ENCODE measurements around the gene ZFAND6.

The ZFAND6 gene

DNA sequence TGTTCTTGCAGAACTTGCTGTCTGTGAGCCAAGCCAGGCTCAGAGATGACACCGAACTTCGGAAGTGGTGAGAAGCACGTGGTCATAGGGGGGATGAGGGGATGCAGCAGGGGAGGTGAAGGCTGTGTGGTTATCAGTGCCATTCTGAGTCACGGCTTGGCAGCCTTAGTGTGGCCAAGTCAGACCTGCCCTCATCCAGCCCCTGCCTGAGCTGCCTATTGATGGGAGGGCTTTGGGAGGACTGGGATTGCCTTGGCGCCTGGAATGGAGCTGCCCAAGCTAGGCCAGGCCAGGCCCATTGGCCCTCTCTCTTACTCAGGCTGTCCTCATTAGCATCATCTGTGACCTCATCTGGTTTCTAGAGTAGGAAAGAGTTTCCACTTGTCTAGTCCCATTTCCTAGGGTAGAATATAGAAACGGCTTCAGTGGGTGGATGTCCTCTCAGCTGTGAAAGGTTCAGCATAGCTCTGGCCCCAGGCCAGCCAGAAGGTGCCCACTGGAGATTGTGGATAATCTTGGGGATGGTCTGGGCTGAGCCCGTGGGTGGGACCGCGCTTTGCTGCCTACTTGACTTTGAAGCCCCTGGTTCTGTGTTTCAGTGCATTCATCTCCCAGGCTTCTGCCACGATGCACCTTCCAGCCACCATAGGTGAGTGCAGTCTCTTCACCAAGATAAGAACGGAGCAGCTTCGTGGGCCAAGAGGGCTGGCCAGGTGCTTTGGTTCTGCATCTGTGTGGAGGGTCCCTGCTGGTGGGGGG lies 100.5 kb downstream of the ZFAND6 start:
- Mint-ChIP-seq H3K4me3 (no peak overlapping the region), H3K27me3 (no peaks in the 10 kb centered on the region), H3K27ac (peak overlapping the region; percentile 57 to 73), H3K36me3 (ENCODE audit: insufficient read depth) (peaks cover 5% of the 10 kb centered on the region), H3K9me3 (no peaks in the 10 kb centered on the region), H3K4me1 (ENCODE audit: low read depth in 2 of 2) (peaks cover 9 to 20% of the 10 kb centered on the region in 2 donors)
- DNase-seq = peak; percentile 24 to 31 (median 31)
- peak; percentile 89 for ATAC-seq (replicated peaks)

DNA sequence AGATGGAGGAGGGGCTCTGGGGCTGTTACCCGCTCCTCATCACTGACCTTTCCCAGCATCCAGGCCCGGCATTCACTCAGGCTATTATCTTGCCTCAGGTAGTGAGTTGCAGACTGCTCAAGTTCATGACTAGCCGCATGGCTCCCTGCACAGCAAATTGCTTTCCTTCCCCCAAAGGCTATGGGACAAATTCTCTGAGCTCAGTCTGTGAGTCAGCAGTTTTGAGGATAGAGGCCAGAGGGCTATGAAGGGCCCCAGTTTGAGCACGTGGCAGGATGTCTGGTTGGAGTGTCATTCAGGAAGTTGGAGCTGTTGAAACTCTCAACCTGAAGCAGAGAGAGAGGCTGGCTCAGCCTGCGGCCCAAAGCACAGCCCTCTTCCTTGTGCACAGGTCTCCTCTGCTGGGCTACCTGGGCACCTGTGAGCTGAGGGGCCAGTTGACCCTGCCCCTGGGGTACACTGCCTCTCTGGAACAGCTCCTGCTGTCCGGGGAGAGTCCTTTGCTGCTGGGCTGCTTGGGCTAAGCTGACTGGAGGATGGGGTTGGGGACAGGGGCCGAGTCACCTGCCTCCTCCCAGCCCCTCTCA lies 101.2 kb downstream of the ZFAND6 start:
- peaks cover 5% of the 10 kb centered on the region for H3K36me3 Mint-ChIP-seq (ENCODE audit: insufficient read depth)

DNA sequence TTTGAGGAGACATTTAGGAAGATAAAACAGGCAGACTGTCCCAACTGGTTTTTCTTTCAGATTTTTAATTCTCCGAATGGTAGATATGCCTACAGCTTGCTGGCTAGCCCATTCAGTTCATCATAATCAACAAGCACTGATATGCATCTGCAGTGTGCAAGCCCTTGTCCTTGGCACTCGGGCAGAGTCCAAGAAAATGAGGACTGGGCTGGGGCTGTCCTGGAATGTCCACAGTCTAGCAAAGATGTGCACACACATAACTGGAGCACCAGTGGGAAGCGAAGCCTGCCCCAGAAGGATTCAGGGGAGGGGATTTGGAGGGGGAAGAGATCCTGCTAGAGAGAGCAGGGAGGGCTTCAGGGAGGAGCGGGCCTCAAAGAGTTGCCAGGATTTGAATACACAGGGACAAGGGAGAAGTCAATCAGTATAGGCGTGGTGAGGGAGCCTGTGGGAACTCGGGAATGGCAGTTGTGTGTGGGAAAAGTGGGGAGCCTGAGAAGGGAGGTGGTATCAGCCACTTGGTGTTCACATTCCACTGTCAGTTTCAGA lies 102.1 kb downstream of the ZFAND6 start:
- Mint-ChIP-seq H3K36me3 (ENCODE audit: insufficient read depth) (peaks cover 5% of the 10 kb centered on the region), H3K9me3 (no peaks in the 10 kb centered on the region), H3K4me1 (ENCODE audit: low read depth in 2 of 2) (peaks cover 9 to 18% of the 10 kb centered on the region in 2 donors), H3K27ac (peak overlapping the region; percentile 44 to 73), H3K4me3 (no peak overlapping the region), H3K27me3 (no peaks in the 10 kb centered on the region)
- no peak for ATAC-seq (replicated peaks)
- no peak for DNase-seq

More for the DNA sequence above, 101.2 kb downstream of the ZFAND6 start:
- Mint-ChIP-seq H3K9me3 (no peaks in the 10 kb centered on the region), H3K27me3 (no peaks in the 10 kb centered on the region), H3K27ac (peak overlapping the region; percentile 57 to 73), H3K4me1 (ENCODE audit: low read depth in 2 of 2) (peaks cover 9 to 18% of the 10 kb centered on the region in 2 donors), H3K4me3 (no peak overlapping the region)
- ATAC-seq (replicated peaks) (peak; percentile 72), DNase-seq (no peak)

DNA sequence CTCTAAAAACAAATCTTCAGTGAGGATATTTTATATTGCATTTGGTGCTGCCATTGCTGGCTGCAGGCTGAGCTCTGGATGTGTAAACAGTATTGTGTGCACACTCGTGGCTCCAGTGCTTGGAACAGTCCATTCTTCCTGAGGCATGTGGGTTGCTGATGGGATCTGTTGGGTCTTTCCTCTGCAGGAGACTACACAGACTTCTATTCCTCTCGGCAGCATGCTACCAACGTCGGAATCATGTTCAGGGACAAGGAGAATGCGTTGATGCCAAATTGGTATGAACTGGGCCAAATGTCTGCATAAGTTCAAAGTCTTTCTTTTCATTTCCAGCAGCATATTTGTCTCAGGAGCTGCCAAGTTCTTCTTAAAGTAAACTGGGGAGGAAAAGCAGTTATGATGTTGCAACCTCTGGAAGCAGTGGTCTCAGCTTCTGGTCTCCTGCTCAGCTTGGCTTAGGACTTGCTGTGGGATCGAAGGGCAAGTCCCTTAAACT lies 102.6 kb downstream of the ZFAND6 start:
- Mint-ChIP-seq H3K27ac (no peak overlapping the region), H3K4me1 (ENCODE audit: low read depth in 2 of 2) (peaks cover 9 to 18% of the 10 kb centered on the region in 2 donors), H3K4me3 (no peak overlapping the region), H3K27me3 (no peaks in the 10 kb centered on the region), H3K36me3 (ENCODE audit: insufficient read depth) (peaks cover 5% of the 10 kb centered on the region), H3K9me3 (no peaks in the 10 kb centered on the region)
- DNase-seq = no peak
- no peak for ATAC-seq (replicated peaks)

DNA sequence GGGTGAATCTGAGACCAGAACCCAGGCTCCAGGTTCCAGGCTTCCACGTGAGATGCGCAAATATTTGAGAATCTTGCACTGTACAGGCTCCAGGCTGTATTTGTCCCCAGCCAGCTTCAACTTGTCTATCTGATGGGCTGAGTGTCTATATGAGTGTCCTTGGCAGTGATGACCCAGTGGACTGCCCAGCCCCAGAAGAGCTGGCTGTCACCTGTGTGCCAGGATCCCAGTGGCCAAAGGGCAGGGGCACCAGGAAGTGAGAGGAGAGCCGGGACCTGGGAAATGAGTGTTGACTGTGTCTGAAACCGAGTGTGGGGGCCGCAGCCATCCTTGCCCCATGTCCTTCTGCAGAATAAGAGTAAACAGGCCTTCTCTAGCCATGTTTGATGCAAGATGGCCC lies 103.7 kb downstream of the ZFAND6 start:
- no peak for ATAC-seq (replicated peaks)
- no peak for DNase-seq
- Mint-ChIP-seq H3K27me3 (no peaks in the 10 kb centered on the region), H3K9me3 (no peaks in the 10 kb centered on the region), H3K36me3 (ENCODE audit: insufficient read depth) (peaks cover 5% of the 10 kb centered on the region), H3K4me3 (no peak overlapping the region), H3K27ac (no peak overlapping the region), H3K4me1 (ENCODE audit: low read depth in 2 of 2) (peaks cover 9 to 18% of the 10 kb centered on the region in 2 donors)

DNA sequence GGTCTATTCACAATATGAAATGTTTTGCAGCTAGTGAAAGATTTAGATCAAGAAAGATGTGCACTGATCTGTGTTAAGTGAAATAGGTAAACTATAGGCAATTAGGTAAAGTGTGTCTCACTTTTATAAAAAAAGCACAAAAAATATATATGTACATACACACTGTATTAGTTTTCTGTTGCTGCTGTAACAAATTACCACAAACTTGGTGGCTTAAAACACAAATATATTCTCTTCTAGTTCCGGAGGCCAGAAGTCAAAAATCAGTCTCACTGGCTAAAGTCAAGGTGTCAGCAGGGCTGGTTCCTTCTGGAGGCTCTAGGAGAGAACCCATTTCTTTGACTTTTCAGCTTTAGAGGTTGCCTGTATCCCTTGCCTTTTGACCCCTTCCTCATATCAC lies 104.4 kb downstream of the ZFAND6 start:
- no peak for DNase-seq
- Mint-ChIP-seq H3K27me3 (no peaks in the 10 kb centered on the region), H3K36me3 (ENCODE audit: insufficient read depth) (peaks cover 5% of the 10 kb centered on the region), H3K27ac (no peak overlapping the region), H3K4me3 (no peak overlapping the region), H3K4me1 (ENCODE audit: low read depth in 2 of 2) (peaks cover 9 to 18% of the 10 kb centered on the region in 2 donors), H3K9me3 (no peaks in the 10 kb centered on the region)
- no peak for ATAC-seq (replicated peaks)

DNA sequence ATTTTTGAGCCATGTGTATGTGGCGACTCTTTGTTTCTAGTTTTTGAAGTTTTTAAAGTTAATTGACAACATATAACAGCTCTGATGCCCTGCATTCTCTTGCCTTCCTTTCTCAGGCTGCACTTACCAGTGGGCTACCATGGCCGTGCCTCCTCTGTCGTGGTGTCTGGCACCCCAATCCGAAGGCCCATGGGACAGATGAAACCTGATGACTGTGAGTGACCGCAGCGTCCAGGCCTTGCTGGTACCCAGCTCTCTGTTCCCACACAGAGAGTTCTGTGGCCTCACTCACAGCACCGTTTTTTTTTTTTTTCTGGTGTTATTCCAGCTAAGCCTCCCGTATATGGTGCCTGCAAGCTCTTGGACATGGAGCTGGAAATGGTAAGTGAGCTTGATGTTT lies 108.5 kb downstream of the ZFAND6 start:
- Mint-ChIP-seq H3K27me3 (no peaks in the 10 kb centered on the region), H3K4me1 (ENCODE audit: low read depth in 2 of 2) (no peaks in the 10 kb centered on the region), H3K9me3 (no peaks in the 10 kb centered on the region), H3K27ac (no peak overlapping the region), H3K4me3 (no peak overlapping the region), H3K36me3 (ENCODE audit: insufficient read depth) (no peaks in the 10 kb centered on the region)
- ATAC-seq (replicated peaks) (no peak), DNase-seq (no peak)

DNA sequence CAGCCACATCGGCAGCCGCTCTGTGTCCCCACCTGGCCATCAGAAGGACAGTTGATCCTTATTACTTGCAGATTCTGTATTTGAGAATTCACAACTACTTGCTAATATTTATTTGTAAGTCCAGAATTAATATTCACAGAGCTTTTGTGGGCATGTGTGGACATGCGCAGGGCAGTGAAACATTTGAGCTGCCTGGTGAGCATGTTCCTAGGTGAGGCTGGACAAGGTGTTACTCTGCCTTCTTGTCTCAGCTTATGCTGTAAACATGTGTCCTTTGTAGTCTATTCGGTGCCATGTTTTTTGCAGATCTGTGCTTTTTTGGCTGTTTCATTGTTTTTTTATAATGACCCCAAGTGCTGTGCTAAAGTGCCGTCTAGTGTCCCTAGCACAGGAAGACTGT lies 108.9 kb downstream of the ZFAND6 start:
- Mint-ChIP-seq H3K4me3 (no peak overlapping the region), H3K27ac (no peak overlapping the region), H3K36me3 (ENCODE audit: insufficient read depth) (no peaks in the 10 kb centered on the region), H3K9me3 (no peaks in the 10 kb centered on the region), H3K4me1 (ENCODE audit: low read depth in 2 of 2) (no peaks in the 10 kb centered on the region), H3K27me3 (no peaks in the 10 kb centered on the region)
- DNase-seq (no peak), ATAC-seq (replicated peaks) (no peak)

DNA sequence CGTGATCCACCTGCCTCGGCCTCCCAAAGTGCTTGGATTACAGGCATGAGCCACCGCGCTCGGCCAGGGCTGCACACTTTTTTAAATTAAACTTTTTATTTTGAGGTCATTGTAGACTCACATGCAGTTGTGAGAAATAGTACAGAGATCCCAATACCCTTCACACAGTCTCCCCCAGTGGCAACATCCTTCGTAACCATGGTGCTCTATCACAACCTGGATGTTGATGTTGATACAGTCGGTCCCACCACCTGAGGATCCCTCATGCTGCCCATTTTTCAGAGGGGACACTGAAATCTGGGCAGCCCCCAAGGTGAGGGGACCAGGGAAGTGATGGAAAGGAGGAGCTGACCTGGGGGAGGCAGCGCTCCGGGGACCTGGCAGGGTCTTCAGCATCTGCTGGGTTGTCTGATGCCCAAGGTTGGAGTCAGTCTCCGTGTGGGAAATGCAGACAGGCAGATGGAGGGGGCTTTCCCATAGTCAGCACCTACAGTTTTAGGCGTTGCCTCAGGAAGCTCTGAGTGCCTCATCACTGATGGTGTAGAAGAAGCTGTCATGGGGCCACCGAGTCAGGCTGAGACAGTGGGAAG lies 110.4 kb downstream of the ZFAND6 start:
- ATAC-seq (replicated peaks) (no peak), DNase-seq (no peak)
- H3K4me3 Mint-ChIP-seq = no peak overlapping the region
- no peaks in the 10 kb centered on the region for H3K36me3 Mint-ChIP-seq (ENCODE audit: insufficient read depth)
- no peak overlapping the region for H3K27ac Mint-ChIP-seq
- no peaks in the 10 kb centered on the region for H3K27me3 Mint-ChIP-seq
- H3K4me1 Mint-ChIP-seq (ENCODE audit: low read depth in 2 of 2) = no peaks in the 10 kb centered on the region
- H3K9me3 Mint-ChIP-seq = no peaks in the 10 kb centered on the region

DNA sequence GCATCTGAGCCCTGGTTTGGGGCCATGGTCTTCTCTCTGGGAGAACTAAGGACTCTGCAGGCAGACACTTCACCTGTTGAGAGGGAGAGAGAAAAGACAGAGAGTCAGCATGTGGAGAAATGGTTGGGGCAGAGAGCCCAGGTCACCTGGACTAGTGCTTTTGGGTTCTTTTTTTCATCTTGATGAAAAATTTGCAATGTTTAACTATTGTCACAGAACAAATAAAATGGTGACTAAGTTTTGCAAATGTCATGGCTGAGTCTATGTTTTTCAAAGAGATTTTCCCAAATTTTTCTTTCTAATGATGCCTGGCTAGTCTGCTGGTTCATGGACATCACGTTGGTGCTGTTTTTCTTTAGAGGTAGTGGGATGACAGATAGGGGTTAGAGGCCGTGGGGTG lies 111.1 kb downstream of the ZFAND6 start:
- Mint-ChIP-seq H3K4me1 (ENCODE audit: low read depth in 2 of 2) (no peaks in the 10 kb centered on the region), H3K27me3 (no peaks in the 10 kb centered on the region), H3K36me3 (ENCODE audit: insufficient read depth) (no peaks in the 10 kb centered on the region), H3K27ac (no peak overlapping the region), H3K9me3 (no peaks in the 10 kb centered on the region), H3K4me3 (no peak overlapping the region)
- ATAC-seq (replicated peaks) (no peak), DNase-seq (no peak)

DNA sequence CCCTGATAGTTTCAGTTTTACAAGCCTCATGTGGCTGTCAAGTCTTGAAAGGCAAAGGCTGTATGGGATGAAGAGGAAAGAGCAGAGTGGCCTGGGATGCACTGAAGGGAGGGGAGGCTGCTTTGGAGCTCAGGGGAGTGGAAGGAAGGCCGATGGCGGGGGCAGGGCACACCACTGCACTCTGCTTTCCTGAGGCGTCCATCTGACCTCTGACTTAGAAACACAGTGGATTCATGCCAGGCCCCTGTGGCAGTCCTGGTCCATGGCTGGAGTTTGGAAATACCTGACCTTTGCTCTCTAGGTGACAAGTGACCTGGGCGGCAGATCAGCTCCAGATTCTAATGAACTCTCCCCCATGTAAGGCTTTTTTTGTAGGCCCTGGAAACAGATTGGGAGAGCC lies 112.3 kb downstream of the ZFAND6 start:
- Mint-ChIP-seq H3K4me3 (no peak overlapping the region), H3K4me1 (ENCODE audit: low read depth in 2 of 2) (no peaks in the 10 kb centered on the region), H3K36me3 (ENCODE audit: insufficient read depth) (no peaks in the 10 kb centered on the region), H3K27me3 (no peaks in the 10 kb centered on the region), H3K27ac (no peak overlapping the region), H3K9me3 (no peaks in the 10 kb centered on the region)
- DNase-seq (no peak), ATAC-seq (replicated peaks) (no peak)

DNA sequence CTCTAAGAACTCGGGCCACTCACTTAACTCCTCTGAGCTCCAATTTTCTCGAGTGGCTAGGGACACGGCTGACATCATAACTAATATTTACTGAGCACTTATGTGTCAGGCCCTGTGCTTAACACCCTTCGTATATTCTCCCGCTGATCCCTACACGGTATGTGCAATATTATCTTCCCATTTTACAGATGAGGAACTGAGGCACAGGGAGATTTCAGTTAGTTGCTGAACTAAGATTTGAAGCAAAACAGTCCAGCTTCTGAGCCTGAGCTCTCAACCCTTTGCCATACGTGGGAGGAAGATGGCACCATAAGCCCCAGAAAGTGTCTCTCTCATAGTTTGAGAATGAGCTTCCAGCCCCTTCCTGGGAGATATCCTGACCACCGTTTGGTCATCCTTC lies 112.9 kb downstream of the ZFAND6 start:
- H3K9me3 Mint-ChIP-seq = no peaks in the 10 kb centered on the region

DNA sequence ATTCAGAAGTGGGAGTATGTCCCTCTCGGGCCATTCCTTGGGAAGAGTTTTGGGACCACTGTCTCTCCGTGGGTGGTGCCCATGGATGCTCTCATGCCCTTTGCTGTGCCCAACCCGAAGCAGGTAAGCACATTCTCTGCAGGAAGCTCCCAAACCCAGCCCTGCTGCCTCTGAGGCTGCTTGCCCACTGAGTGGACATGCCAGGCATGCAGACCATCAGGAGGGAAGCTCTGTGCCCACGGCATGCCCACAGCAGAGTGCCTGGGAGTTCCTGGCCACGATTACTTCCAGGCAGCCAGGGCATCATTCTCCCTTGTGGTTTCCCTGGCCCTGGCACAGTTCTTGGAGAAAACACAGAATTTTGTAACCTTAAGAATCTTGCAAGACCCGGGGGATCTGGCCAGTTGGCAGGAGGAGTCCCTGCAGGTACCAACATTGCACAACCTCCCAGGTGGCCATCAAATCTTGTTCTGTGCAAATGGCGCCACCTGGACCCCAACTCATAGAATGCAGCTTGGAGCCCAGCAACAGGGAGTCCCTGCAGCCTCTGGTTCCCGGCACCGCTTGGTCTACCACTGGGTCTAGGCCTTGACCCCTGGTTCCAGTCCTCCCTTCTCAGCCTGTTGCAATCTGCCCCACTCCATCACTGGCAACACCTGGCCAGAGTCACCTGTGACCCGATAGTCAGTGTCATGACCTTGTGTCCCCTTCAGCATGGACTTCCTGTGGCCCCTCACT lies 113.7 kb downstream of the ZFAND6 start:
- no peak overlapping the region for H3K27ac Mint-ChIP-seq
- peak; percentile 72 for ATAC-seq (replicated peaks)
- H3K27me3 Mint-ChIP-seq = no peaks in the 10 kb centered on the region
- DNase-seq = peak; percentile 57 to 66 (median 62)
- H3K4me1 Mint-ChIP-seq (ENCODE audit: low read depth in 2 of 2) = no peaks in the 10 kb centered on the region
- H3K9me3 Mint-ChIP-seq = no peaks in the 10 kb centered on the region
- no peak overlapping the region for H3K4me3 Mint-ChIP-seq
- H3K36me3 Mint-ChIP-seq (ENCODE audit: insufficient read depth) = no peaks in the 10 kb centered on the region

More for the DNA sequence above, 112.9 kb downstream of the ZFAND6 start:
- Mint-ChIP-seq H3K27me3 (no peaks in the 10 kb centered on the region), H3K4me1 (ENCODE audit: low read depth in 2 of 2) (no peaks in the 10 kb centered on the region), H3K27ac (no peak overlapping the region), H3K36me3 (ENCODE audit: insufficient read depth) (no peaks in the 10 kb centered on the region), H3K4me3 (no peak overlapping the region)
- DNase-seq (no peak), ATAC-seq (replicated peaks) (no peak)
